HG03354 (cell line): Measurements from ENCODE around the gene ERBB4.

Experiments used
- ATAC-seq: cut with Tn5 transposase; IDR thresholded peaks from one replicate; pipeline ENCODE4 v1.9.1; 2021; ENCODE audit warnings: mild to moderate bottlenecking; ENCODE audit not compliant: unreplicated experiment, poor library complexity, severe bottlenecking

Gene ERBB4

DNA sequence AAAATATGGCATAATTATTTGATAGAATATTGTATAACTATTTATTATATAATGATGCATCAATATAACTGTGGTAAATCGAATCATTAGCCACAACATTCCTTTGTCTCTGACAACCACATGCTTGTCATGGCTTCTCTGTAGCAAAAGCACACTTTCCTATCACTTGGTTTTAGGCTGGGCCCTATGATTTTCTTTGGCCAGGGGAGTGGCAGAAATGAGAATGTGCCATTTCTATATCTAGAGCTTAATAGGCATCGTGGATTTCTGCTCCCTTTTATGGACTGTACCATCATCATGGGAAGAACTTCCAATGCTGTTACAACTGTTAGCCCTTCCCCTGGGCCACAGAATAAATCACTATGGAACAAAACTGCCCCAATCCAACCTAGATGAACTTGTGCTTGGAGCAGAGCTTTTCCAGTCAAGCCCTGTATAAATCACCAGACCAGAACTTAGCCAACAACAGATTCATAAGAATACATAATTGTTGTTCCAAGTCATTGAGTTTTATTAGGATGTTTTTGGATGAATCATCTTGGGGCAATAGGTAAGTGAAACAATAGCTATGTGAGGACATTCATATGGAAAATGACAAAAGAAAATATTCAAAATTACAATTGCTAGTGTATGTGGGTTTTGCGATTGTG is 715.8 kb downstream of the ERBB4 start:
- ATAC-seq, result no peak

- no peak for ATAC-seq
These were observed 721.8 kb downstream of the ERBB4 start for GRCh38 chr2:211816754-211817153.

GRCh38 chr2:211812587-211812986 is 726.0 kb downstream of the ERBB4 start:
- no peak for ATAC-seq

GRCh38 chr2:211802666-211803065 is 735.9 kb downstream of the ERBB4 start:
- ATAC-seq, result no peak

DNA sequence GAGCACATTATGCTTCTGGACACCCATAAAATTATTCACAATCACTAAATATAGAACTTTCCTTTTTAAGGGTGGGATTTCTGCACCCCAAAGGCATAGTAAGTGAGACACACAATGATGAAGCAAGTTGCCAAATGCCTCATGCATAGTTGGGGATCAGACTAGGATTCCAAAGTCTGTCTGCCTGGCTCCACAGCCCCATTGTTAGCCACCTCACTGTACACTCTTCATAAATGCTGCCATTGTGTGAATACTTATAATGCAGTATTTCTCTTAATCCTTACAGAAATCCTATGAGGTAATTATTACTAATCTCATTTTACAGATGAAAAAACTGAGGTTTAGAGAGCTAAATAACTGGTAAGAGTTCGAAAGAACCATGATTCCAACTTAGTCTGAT is 738.6 kb downstream of the ERBB4 start:
- no peak for ATAC-seq

- no peak for ATAC-seq
These were observed 739.7 kb downstream of the ERBB4 start for GRCh38 chr2:211798868-211799267.

GRCh38 chr2:211793690-211794089 is 744.9 kb downstream of the ERBB4 start:
- no peak for ATAC-seq

GRCh38 chr2:211789982-211790381 is 748.6 kb downstream of the ERBB4 start:
- no peak for ATAC-seq

DNA sequence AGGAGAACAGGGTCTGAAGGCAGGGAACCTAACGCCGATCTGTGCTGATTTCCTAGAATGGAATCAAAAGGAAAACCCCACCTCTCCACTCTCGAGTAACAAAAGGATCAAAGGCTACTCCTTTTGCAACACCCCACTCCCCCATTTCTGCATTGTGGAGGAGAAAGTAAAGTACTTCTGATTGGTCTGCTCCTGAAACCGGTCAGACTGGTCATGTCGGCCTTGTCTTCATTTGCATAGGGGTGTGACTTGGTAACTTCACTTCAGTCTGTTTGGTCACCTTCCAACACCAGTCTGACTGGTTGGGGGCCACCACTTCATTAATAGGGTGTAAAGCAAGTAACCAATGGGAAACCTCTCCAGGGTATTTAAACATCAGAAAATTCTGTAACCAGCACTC is 771.9 kb downstream of the ERBB4 start:
- ATAC-seq, result no peak

DNA sequence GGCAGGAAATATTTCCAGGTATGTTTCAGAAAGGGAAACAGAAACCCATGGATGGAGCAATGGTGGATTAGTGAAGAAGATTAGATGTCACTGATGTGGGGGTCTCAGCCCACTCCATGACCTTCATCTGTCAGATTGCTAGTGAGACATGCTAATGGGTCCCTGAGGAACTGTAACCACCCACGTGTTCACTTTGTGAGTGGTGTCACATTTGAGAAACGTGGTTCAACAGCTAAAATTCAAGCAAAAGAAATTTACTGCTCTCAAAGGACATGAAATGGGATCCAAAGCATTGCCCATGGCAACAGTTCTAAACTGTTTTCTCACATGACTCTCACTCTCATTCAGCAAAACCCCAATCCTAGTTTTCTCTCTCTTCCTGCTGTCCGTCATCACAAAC is 776.1 kb downstream of the ERBB4 start:
- ATAC-seq, result no peak

GRCh38 chr2:211760103-211760502 is 778.5 kb downstream of the ERBB4 start:
- no peak for ATAC-seq

- ATAC-seq, result no peak
These were observed 782.3 kb downstream of the ERBB4 start for GRCh38 chr2:211756266-211756665.

DNA sequence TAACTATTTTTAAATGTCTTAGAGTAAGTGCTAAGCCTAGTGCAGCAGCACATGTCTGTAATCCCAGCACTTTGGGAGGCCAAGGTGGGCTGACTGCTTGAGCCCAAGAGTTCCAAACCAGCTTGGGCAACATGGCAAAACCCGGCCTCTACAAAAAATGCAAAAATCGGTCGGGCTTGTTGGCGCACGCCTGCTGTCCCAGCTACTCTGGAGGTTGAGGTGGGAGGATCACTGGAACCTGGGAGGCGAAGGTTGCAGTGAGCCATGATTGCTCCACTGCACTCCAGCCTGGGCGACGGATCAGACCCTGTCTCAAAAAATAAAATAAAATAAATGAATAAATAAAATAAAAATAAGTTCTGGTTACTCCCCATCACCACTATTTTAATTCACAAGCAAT is 783.4 kb downstream of the ERBB4 start:
- ATAC-seq, result no peak

DNA sequence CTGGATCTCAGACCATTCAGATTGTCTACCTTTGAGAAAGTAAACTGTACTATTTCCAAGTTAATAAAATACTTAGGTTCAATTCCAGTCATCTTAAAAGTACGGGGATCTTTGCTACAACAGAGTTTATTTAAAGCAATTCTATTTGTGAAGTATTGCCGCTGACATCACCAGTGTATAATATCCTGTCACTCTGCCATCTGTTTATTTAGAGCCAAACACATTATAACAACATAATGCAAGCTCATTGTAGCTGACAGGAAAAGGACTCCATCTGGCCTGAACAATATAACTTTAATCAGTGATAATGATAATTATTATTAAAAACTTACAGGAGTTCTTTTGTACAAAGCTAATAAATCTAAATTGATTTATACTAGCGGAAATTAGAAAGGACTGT is 786.8 kb downstream of the ERBB4 start:
- ATAC-seq, result no peak

DNA sequence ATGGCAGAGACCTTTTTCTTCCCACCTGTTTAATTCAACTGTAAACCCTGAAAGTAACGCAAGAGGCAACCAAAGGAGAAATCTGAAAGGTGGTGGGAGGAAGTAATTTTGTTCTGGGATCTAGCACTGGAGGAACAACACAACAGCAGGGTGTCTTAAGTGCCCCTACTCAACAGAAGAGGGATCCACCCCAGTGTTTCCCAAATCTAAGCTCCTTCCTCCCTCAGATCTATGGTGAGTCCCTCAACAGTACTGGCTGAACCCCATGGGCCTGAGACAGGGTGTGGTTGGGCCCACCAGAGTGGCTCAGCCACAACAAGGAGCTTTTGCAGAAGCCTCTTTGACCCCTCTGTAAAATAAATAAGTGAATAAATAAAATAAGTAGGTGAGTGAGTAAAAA is 790.3 kb downstream of the ERBB4 start:
- no peak for ATAC-seq

DNA sequence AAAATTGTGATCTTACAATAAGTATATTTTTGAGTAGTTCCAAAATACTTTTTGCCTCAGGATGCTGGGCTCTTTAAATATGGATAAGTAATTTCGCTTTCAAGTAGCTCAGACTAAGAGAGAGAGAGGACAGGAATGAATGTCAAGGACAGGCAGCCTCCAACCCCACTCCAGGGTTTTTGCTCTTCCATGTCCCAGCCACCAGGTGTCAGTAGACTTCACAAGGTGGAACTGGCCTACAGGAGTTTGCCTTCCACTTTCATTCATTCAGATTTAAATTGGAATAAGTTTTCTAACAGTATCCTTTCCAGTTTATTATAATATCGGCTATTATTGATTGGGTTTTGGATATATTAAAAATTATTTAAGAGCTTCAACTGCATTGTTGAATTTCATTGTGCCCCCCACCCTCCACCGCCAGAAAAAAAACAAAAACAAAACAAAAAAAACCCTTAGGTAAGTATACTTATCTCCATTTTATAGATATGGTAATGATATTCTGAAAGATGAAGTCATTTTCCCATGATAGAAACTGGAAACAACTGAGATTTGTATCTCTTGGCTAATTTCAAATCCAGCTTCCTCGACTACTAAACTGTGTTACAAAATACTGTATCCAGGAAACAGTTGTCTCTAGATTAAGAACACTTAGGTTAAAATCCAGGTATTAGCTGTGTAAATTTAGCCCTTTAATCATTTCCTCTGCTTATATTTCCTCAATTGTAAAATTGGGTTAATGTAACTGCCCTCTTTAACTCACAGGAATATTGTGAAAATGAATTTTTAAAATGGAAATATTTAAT is 793.1 kb downstream of the ERBB4 start:
- peak; percentile 97 for ATAC-seq

DNA sequence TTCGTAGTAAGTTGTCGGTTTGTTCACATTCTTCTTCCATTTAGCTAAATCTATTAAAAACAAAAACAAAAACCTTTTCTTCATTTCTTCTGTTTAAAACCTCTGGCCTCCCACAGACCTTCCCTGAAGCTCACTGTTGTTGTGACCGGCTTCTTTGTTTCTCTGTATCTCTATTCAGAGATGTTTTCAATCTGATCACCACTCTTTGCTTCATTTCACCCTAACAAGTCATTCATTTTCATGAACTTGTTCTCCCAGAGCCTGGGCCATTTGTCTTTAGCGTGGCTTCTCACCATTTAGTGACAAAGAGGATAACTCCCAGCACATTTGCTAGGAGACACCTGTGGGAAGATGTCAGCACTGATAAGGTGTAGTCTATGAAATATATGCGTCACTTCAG is 794.2 kb downstream of the ERBB4 start:
- no peak for ATAC-seq

DNA sequence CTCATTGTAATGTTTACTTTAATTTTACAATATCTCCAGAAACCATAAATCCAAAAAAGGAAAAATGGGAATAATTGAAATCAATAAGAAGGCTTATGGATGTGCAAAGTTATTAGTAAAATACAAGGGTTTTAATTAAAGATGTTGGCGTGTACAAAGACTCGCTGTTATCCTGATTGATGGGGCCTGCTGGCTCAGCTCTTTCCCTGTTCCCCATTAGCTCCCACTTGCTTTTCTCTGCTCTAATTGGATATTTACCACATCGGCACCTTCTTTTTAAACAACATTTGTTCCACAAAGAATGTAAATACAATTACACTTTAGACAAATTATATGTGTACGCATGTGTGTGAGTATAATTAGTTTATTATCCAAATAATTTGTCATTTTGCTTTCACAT is 796.6 kb downstream of the ERBB4 start:
- ATAC-seq, result no peak

- no peak for ATAC-seq
These were observed 801.3 kb downstream of the ERBB4 start for GRCh38 chr2:211737282-211737681.

- no peak for ATAC-seq
These were observed 808.4 kb downstream of the ERBB4 start for GRCh38 chr2:211730215-211730614.

GRCh38 chr2:211729433-211729832 is 809.2 kb downstream of the ERBB4 start:
- ATAC-seq, result no peak
